Mesothelial cell of epicardium (in vitro differentiated cells): ENCODE data around the gene TMEM95. TPM values are rescaled to one million over a fixed set of nuclear protein-coding genes. Genes with fewer than 3 reads are reported as not detected.

ENCODE experiments used
- DNase-seq, 2 experiments: peaks; one replicate each; pipeline ENCODE4 v3.0.0; 2021; ENCODE audit warnings: low spot score in 2 of 2; ENCODE audit not compliant: unreplicated experiment in 2 of 2
- H3K27ac Mint-ChIP-seq: 2 replicates; pipeline ENCODE4 v1.8.0; 2021; ENCODE audit warnings: mixed read lengths
- H3K27me3 Mint-ChIP-seq: 2 replicates; pipeline ENCODE4 v1.8.0; 2021; ENCODE audit warnings: low read depth, mixed read lengths
- H3K36me3 Mint-ChIP-seq: 2 replicates; pipeline ENCODE4 v1.8.0; 2021; ENCODE audit warnings: mixed read lengths
- H3K4me1 Mint-ChIP-seq: 2 replicates; pipeline ENCODE4 v1.8.0; 2021; ENCODE audit warnings: mixed read lengths
- H3K4me3 Mint-ChIP-seq: 2 replicates; pipeline ENCODE4 v1.8.0; 2021; ENCODE audit warnings: mild to moderate bottlenecking, moderate library complexity, mixed read lengths
- H3K9me3 Mint-ChIP-seq: 2 replicates; pipeline ENCODE4 v1.8.0; 2021; ENCODE audit warnings: mixed read lengths
- total RNA-seq: library from RNA; stranded (reverse); gene quantifications from 3 replicates; pipeline ENCODE4 v1.2.1, GENCODE V29; 2021
- TF ChIP-seq, protein P1 (sequence below): fragments of 200-600 bp; sonication (generic); IDR thresholded peaks from one replicate; pipeline ENCODE4 v1.5.0; 2021; ENCODE audit warnings: antibody characterized with exemption; ENCODE audit not compliant: unreplicated experiment

TMEM95 gene
- total RNA-seq, 1 donor from 2014 or later, result 0.42 TPM

DNA sequence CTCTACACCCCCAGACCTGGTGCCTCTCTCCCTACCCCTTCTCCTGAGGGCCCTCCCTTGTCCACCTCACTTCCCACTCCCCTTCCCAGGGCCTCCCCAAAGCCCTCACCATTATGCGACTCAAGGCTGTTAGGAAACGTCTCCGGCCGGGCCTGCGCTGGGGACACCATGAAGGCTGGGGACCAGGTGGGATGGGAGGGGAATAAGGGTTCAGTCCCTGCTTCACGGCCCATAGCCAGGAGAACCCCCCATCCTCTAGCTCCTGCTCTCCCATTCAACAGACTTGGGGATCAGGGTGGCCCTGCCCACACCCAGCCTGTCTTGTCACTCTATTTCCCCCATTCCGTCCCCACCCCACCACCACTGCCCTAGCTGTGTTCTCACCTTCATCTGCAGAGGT is 27.9 kb upstream of the TMEM95 start:
- peaks cover 9% of the 10 kb centered on the region for H3K36me3 Mint-ChIP-seq
- H3K27me3 Mint-ChIP-seq, result no peaks in the 10 kb centered on the region
- TF ChIP-seq, protein P1, sequence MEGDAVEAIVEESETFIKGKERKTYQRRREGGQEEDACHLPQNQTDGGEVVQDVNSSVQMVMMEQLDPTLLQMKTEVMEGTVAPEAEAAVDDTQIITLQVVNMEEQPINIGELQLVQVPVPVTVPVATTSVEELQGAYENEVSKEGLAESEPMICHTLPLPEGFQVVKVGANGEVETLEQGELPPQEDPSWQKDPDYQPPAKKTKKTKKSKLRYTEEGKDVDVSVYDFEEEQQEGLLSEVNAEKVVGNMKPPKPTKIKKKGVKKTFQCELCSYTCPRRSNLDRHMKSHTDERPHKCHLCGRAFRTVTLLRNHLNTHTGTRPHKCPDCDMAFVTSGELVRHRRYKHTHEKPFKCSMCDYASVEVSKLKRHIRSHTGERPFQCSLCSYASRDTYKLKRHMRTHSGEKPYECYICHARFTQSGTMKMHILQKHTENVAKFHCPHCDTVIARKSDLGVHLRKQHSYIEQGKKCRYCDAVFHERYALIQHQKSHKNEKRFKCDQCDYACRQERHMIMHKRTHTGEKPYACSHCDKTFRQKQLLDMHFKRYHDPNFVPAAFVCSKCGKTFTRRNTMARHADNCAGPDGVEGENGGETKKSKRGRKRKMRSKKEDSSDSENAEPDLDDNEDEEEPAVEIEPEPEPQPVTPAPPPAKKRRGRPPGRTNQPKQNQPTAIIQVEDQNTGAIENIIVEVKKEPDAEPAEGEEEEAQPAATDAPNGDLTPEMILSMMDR, result no peak
- DNase-seq, result no peak
- no peaks in the 10 kb centered on the region for H3K9me3 Mint-ChIP-seq
- no peak overlapping the region for H3K4me3 Mint-ChIP-seq
- peaks cover 20% of the 10 kb centered on the region for H3K4me1 Mint-ChIP-seq
- no peak overlapping the region for H3K27ac Mint-ChIP-seq

DNA sequence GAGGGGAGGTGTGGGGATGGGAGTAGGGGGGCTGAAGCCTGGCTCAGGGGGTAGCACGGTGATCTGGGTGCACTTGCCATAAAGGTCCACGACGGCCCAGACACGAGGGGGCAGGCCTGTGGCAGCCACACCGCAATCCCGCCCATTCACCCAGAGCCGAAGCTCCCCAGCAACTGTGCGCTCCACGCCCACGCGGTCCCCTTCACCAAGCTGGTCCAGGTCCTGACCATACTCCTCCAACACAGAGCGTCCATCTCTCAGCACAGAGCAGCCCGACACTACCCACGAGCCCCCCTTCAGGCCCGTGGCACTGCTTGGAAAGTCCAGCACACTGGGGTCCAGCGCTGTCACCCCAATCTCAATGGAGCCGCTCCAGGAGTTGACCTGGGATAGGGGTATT is 27.5 kb upstream of the TMEM95 start:
- TF ChIP-seq, protein P1, result no peak
- DNase-seq, result no peak
- H3K9me3 Mint-ChIP-seq, result no peaks in the 10 kb centered on the region
- H3K4me1 Mint-ChIP-seq, result peaks cover 24% of the 10 kb centered on the region
- H3K27me3 Mint-ChIP-seq, result no peaks in the 10 kb centered on the region
- no peak overlapping the region for H3K27ac Mint-ChIP-seq
- peaks cover 9% of the 10 kb centered on the region for H3K36me3 Mint-ChIP-seq
- H3K4me3 Mint-ChIP-seq, result peak overlapping the region; percentile 24

DNA sequence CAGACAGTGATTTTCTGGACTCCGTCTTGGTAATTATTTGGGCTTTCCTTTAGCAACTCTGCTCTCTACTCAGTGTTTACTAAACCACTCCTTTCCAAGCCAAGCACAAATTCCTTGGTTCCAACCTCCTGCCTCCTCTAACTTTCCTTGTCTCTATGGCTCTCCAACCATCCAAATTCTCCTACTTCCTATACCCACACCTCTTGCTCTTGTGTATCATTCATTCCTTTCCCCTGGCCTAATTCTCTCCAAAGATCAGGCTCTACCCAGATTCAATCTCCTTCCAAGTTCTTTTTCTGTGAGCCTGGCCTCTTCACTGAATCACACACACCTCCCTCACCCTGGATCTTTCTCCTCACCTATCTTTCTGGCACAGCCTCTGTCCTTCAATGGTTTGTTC is 26.9 kb upstream of the TMEM95 start:
- peak overlapping the region; percentile 83 for H3K27ac Mint-ChIP-seq
- no peaks in the 10 kb centered on the region for H3K9me3 Mint-ChIP-seq
- H3K4me1 Mint-ChIP-seq, result peaks cover 28% of the 10 kb centered on the region
- H3K27me3 Mint-ChIP-seq, result no peaks in the 10 kb centered on the region
- DNase-seq, result no peak
- peak overlapping the region; percentile 89 for H3K4me3 Mint-ChIP-seq
- TF ChIP-seq, protein P1, result no peak
- peaks cover 9% of the 10 kb centered on the region for H3K36me3 Mint-ChIP-seq

DNA sequence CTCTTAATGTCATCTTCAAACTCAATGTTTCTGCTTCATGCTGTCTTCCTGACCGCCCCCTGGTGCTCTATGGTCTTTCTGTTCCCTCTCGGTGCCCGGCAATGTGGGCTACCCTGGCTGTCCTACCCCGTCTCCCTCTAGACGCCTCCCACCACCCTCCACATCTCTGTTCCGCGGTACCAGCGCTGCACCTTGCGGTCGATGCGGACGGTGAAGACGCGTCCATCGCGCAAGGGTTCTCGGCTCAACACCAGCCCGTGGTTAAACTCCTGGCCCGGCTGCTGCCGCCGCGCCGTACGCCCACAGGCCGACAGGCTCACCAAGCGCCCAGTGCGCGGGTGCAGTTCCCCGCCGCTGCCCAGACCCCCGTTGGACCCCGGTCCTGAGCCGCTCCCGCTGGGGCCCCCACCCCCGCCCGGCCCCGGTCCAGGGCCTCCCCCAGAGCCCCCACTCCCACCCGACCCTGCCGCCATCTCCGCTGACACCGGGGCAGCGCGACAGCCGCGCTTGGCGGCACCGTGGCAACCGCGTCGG is 26.0 kb upstream of the TMEM95 start, which contains the start of gene NEURL4:
Gene NEURL4, minus strand, starts transcription at position 496 of the 534 bp plus-strand sequence. Its CDS starts 23 bp downstream, at position 473.
- TF ChIP-seq, protein P1, result no peak
- Mint-ChIP-seq H3K27ac (peak within 1 kb of the TSS; percentile 97), H3K4me3 (peak within 1 kb of the TSS; percentile 89), H3K9me3 (no peaks in the 10 kb centered on the region), H3K27me3 (no peaks in the 10 kb centered on the region), H3K36me3 (peaks cover 6% of the 10 kb centered on the region), H3K4me1 (peaks cover 31% of the 10 kb centered on the region)
- DNase-seq, result no peak

DNA sequence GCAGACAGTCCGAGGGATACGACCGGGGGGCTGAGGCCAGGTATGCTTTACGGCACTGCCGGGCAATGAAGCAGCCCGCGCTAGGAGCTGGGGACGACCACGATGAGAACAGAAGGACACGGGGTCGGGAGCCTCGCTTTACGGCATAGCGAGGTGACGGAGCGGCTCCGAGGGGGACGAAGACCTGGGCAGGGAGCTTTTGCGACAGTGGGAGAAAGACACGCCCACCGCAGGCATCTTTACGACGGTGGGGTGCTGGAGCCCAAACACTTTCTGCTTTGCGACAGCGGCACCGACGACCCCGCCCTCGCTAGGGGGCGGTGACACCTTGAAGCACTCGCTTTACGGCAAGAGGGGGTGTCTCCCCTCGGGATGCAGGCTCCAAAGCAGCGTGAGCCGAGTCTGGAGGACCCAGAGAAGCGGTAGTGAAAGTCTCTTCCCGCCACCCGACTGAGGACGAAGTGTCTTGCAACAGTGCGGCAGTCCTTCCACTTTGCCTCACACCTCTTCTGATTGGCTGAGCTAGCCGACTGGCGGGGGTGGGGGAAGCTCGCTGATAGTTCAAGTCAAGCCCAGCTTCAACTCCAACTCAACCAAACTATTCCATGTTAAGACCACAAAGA is 25.5 kb upstream of the TMEM95 start:
- Mint-ChIP-seq H3K4me1 (peaks cover 31% of the 10 kb centered on the region), H3K36me3 (peaks cover 2% of the 10 kb centered on the region), H3K27me3 (no peaks in the 10 kb centered on the region), H3K4me3 (peak overlapping the region; percentile 89), H3K27ac (peak overlapping the region; percentile 97), H3K9me3 (no peaks in the 10 kb centered on the region)
- DNase-seq, result peak; percentile 94 to 96
- TF ChIP-seq, protein P1, result peak; percentile 27
